IMR-90 (cell line): ENCODE data around the gene VSX2. TPM values are rescaled to one million over a fixed set of nuclear protein-coding genes. Genes with fewer than 3 reads are reported as not detected.

ENCODE experiments used
- ATAC-seq: fragments of 200-7000 bp; cut with Tn5 transposase; 2 replicates; pipeline ENCODE4 v1.9.1; 2020; ENCODE audit warnings: low read depth, mild to moderate bottlenecking, moderate library complexity
- BruUV-seq: library from RNA; stranded (reverse); fragments of 400-500 nt; replicated peaks from 2 replicates; lab custom pipeline; 2021; lab: Mats Ljungman, UMichigan
- CTCF ChIA-PET: fragments of 300-600 bp; formaldehyde crosslinking; extraction: SDS; loops from one replicate; lab custom pipeline; 2021; ENCODE audit warnings: antibody characterized with exemption; lab: Yijun Ruan, JAX
- POLR2A ChIA-PET: fragments of 300-600 bp; sonication (Branson Sonifier 250); formaldehyde crosslinking; loops from one replicate; lab custom pipeline; 2022; ENCODE audit warnings: antibody characterized with exemption; ENCODE audit not compliant: unreplicated experiment; lab: Charles Lee
- DNase-seq: peaks from one replicate; pipeline ENCODE4 v3.0.0; 2013
- H2AFZ ChIP-seq: replicated peaks from 2 replicates; pipeline ENCODE3; 2013; ENCODE audit warnings: low read length, mild to moderate bottlenecking; ENCODE audit not compliant: poor library complexity
- H2AK5ac ChIP-seq: 2 replicates; pipeline ENCODE4 v1.6.1; 2013; ENCODE audit warnings: low read depth, low read length, inconsistent platforms
- H2AK9ac ChIP-seq: replicated peaks from 2 replicates; pipeline ENCODE3; 2013; ENCODE audit warnings: mild to moderate bottlenecking, low read depth, low read length, moderate library complexity; ENCODE audit not compliant: poor library complexity
- H2BK120ac ChIP-seq: 2 replicates; pipeline ENCODE4 v1.6.1; 2013; ENCODE audit warnings: low read depth, low read length, inconsistent platforms
- H2BK15ac ChIP-seq: 3 replicates; pipeline ENCODE4 v1.6.1; 2013; ENCODE audit warnings: low read depth, low read length, inconsistent platforms
- H2BK20ac ChIP-seq: 2 replicates; pipeline ENCODE4 v1.6.1; 2013; ENCODE audit warnings: low read depth, mild to moderate bottlenecking, inconsistent platforms, low read length, moderate library complexity
- H2BK5ac ChIP-seq: 2 replicates; pipeline ENCODE4 v1.6.1; 2013; ENCODE audit warnings: mild to moderate bottlenecking, low read depth, low read length, inconsistent platforms; ENCODE audit not compliant: poor library complexity, severe bottlenecking
- H3K14ac ChIP-seq: replicated peaks from 2 replicates; pipeline ENCODE4 v1.6.1; 2013; ENCODE audit warnings: low read depth, low read length, inconsistent platforms
- H3K18ac ChIP-seq: 2 replicates; pipeline ENCODE4 v1.6.1; 2013; ENCODE audit warnings: low read depth, low read length, control low read depth
- H3K23ac ChIP-seq: 2 replicates; pipeline ENCODE4 v1.6.1; 2013; ENCODE audit warnings: low read depth, low read length, inconsistent platforms
- H3K27ac ChIP-seq: 2 replicates; pipeline ENCODE4 v1.5.1; 2013; ENCODE audit warnings: mild to moderate bottlenecking, control low read depth, low read length; ENCODE audit not compliant: insufficient read depth
- H3K27me3 ChIP-seq: 2 replicates; pipeline ENCODE4 v1.6.1; 2013; ENCODE audit warnings: low read length; ENCODE audit not compliant: control insufficient read depth, insufficient read depth
- H3K36me3 ChIP-seq: 2 replicates; pipeline ENCODE4 v1.6.1; 2013; ENCODE audit warnings: low read length, mixed read lengths; ENCODE audit not compliant: control insufficient read depth, insufficient read depth
- H3K4ac ChIP-seq: 2 replicates; pipeline ENCODE4 v1.6.1; 2013; ENCODE audit warnings: low read depth, low read length, inconsistent platforms
- H3K4me1 ChIP-seq: 2 replicates; pipeline ENCODE4 v1.6.1; 2013; ENCODE audit warnings: low read length, mixed read lengths; ENCODE audit not compliant: control insufficient read depth, insufficient read depth
- H3K4me2 ChIP-seq: 2 replicates; pipeline ENCODE4 v1.6.1; 2013; ENCODE audit warnings: low read depth, mild to moderate bottlenecking, control low read depth, low read length, moderate library complexity
- H3K4me3 ChIP-seq: 2 replicates; pipeline ENCODE4 v1.5.1; 2013; ENCODE audit warnings: low read depth, mild to moderate bottlenecking, control low read depth, low read length, moderate library complexity; ENCODE audit not compliant: insufficient read depth
- H3K56ac ChIP-seq: 2 replicates; pipeline ENCODE4 v1.6.1; 2013; ENCODE audit warnings: low read length, inconsistent platforms; ENCODE audit not compliant: insufficient read depth; ENCODE audit errors: extremely low read depth
- H3K79me1 ChIP-seq, 2 experiments: 2 replicates each; pipeline ENCODE4 v1.6.1; 2013; ENCODE audit warnings: low read length in 2 of 2, inconsistent platforms in 1 of 2, low read depth in 1 of 2
- H3K9ac ChIP-seq: 2 replicates; pipeline ENCODE4 v1.6.1; 2013; ENCODE audit warnings: low read depth, low read length, control low read depth
- H3K9me1 ChIP-seq: 2 replicates; pipeline ENCODE4 v1.6.1; 2013; ENCODE audit warnings: low read length, inconsistent platforms; ENCODE audit not compliant: insufficient read depth
- H3K9me3 ChIP-seq: 2 replicates; pipeline ENCODE4 v1.6.1; 2013; ENCODE audit warnings: low read length; ENCODE audit not compliant: control insufficient read depth, insufficient read depth
- H4K20me1 ChIP-seq: 2 replicates; pipeline ENCODE4 v1.6.1; 2013; ENCODE audit warnings: low read length, inconsistent platforms; ENCODE audit not compliant: insufficient read depth
- H4K5ac ChIP-seq: 2 replicates; pipeline ENCODE4 v1.6.1; 2013; ENCODE audit warnings: mild to moderate bottlenecking, low read depth, low read length, control low read depth
- H4K8ac ChIP-seq, 2 experiments: 2 replicates each; pipeline ENCODE4 v1.6.1; 2013; ENCODE audit warnings: low read depth in 2 of 2, low read length in 2 of 2, control low read depth in 1 of 2, inconsistent platforms in 1 of 2
- H4K91ac ChIP-seq: 2 replicates; pipeline ENCODE4 v1.6.1; 2013; ENCODE audit warnings: low read depth, low read length, inconsistent platforms; ENCODE audit not compliant: insufficient read depth
- BHLHE40 ChIP-seq: fragments of 150-350 bp; IDR thresholded peaks from 2 replicates; pipeline ENCODE4 v1.6.1; 2016; ENCODE audit warnings: mild to moderate bottlenecking, low read depth, low read length
- CEBPB ChIP-seq: IDR thresholded peaks from 2 replicates; pipeline ENCODE4 v1.6.1; 2012; ENCODE audit warnings: low read depth, low read length, improper control_type of control experiment
- CHD1 ChIP-seq: IDR thresholded peaks from 2 replicates; pipeline ENCODE4 v1.6.1; 2012; ENCODE audit warnings: low read depth, low read length, improper control_type of control experiment
- MAZ ChIP-seq: IDR thresholded peaks from 2 replicates; pipeline ENCODE4 v1.6.1; 2012; ENCODE audit warnings: low read depth, mild to moderate bottlenecking, low read length, improper control_type of control experiment, moderate library complexity, borderline replicate concordance
- MXI1 ChIP-seq: IDR thresholded peaks from 2 replicates; pipeline ENCODE4 v1.6.1; 2012; ENCODE audit warnings: low read depth, mild to moderate bottlenecking, low read length, moderate library complexity, borderline replicate concordance
- NFE2L2 ChIP-seq: fragments of 150-350 bp; IDR thresholded peaks from 2 replicates; pipeline ENCODE4 v1.6.1; 2016; ENCODE audit warnings: low read depth, mild to moderate bottlenecking, low read length
- POLR2A ChIP-seq: IDR thresholded peaks from 2 replicates; pipeline ENCODE4 v1.6.1; 2012; ENCODE audit warnings: mild to moderate bottlenecking, low read depth, low read length
- RAD21 ChIP-seq: IDR thresholded peaks from 2 replicates; pipeline ENCODE4 v1.6.1; 2012; ENCODE audit warnings: low read length, improper control_type of control experiment
- RCOR1 ChIP-seq: IDR thresholded peaks from 2 replicates; pipeline ENCODE4 v1.6.1; 2012; ENCODE audit warnings: mild to moderate bottlenecking, low read length, improper control_type of control experiment; ENCODE audit not compliant: insufficient replicate concordance
- RFX5 ChIP-seq: IDR thresholded peaks from 2 replicates; pipeline ENCODE4 v1.8.0; 2012; ENCODE audit warnings: low read depth, mild to moderate bottlenecking, low read length, moderate library complexity
- SMC3 ChIP-seq: fragments of 150-350 bp; IDR thresholded peaks from 2 replicates; pipeline ENCODE4 v1.6.1; 2016; ENCODE audit warnings: low read depth, mild to moderate bottlenecking, antibody characterized with exemption, low read length, moderate library complexity
- WGBS, 2 experiments: methylation state at CpG; one replicate each; pipeline versions ENCODE4 v1.1.5 to v1.1.7; 2013; ENCODE audit warnings: missing lambda C conversion rate in 2 of 2; ENCODE audit not compliant: insufficient read length in 1 of 2; ENCODE audit errors: extremely low coverage in 2 of 2; 5-methylcytosine and 5-hydroxymethylcytosine counted together
- dilution Hi-C: fragments of 300-500 bp; cut with HindIII; formaldehyde crosslinking; loops from one replicate; pipeline ENCODE4 v1.14.3; 2018; ENCODE audit warnings: low sequenced_read_pairs; ENCODE audit not compliant: unreplicated experiment
- in situ Hi-C: fragments of 300-500 bp; cut with MboI; formaldehyde crosslinking; loops from 3 replicates; pipeline ENCODE4 v1.14.3; 2019; ENCODE audit warnings: low sequenced_read_pairs, inconsistent platforms, mixed read lengths
- intact Hi-C: fragments of 100-400 bp; cut with micrococcal nuclease; formaldehyde crosslinking; loops from 2 replicates; pipeline ENCODE4 v1.10.0; 2022
- polyA plus RNA-seq, 3 experiments: library from polyadenylated mRNA; depleted of rRNA; stranded (reverse); fragments of >200 nt; gene quantifications; 2 replicates each; pipeline ENCODE4 v1.2.3, GENCODE V29; 2012; ENCODE audit warnings: low replicate concordance in 1 of 3
- total RNA-seq: library from RNA; depleted of rRNA; stranded (reverse); fragments of >200 nt; gene quantifications from 2 replicates; pipeline ENCODE4 v1.2.3, GENCODE V29; 2012
- TF ChIP-seq, protein P1 (sequence below): conservative IDR thresholded peaks from 2 replicates; pipeline ENCODE4 v1.5.1; 2012; ENCODE audit warnings: mild to moderate bottlenecking, low read depth, low read length, improper control_type of control experiment
- TF ChIP-seq, protein P2 (sequence below): fragments of 150-350 bp; IDR thresholded peaks from 2 replicates; pipeline ENCODE4 v1.6.1; 2016; ENCODE audit warnings: low read depth, mild to moderate bottlenecking, low read length, moderate library complexity, borderline replicate concordance
- TF ChIP-seq, protein P3 (sequence below): fragments of 150-350 bp; IDR thresholded peaks from 2 replicates; pipeline ENCODE4 v1.6.1; 2017; ENCODE audit warnings: mild to moderate bottlenecking, antibody characterized with exemption, low read length, low read depth

Gene VSX2
- total and polyA plus RNA-seq, 2 of the 4 experiments (the other 2 are of a cell fraction) = not detected

DNA sequence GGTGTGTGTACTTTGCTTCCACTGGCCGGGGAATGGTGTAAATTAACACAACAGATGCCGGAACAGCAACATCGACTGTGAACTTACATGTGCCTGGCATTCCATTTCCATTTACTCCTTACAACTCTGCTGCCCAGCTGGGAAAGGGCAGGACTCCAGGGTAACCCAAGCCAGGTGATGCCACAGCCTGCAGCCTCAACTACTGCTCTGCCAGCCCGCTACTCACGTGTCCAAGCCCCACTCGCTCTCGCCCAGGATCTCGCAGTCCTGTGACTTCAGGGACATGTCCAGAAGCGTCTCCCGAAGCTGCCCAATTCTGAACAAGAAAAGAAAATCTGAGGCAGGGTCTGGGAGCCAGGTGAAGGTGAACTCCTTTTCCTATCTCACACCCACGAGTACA lies 52.8 kb downstream of the VSX2 start:
- H2BK15ac ChIP-seq = no peak overlapping the region
- H3K23ac ChIP-seq = no peak overlapping the region
- H2AFZ ChIP-seq = no peak overlapping the region
- no peaks in the 10 kb centered on the region for H3K4me1 ChIP-seq
- WGBS, 2 experiments = 90% methylated on average over 2 of the region's 11 CpGs; no CpG with 5 or more reads in 1 of the 2 experiments
- DNase-seq (no peak), ATAC-seq (no peak)
- H3K9me3 ChIP-seq = no peaks in the 10 kb centered on the region
- H2BK5ac ChIP-seq = no peak overlapping the region
- H3K4me2 ChIP-seq = no peak overlapping the region
- H3K36me3 ChIP-seq = peaks cover 73% of the 10 kb centered on the region
- H3K27ac ChIP-seq = no peak overlapping the region
- H3K9ac ChIP-seq = no peak overlapping the region
- H4K91ac ChIP-seq = no peak overlapping the region
- no peak overlapping the region for H3K4ac ChIP-seq
- H3K14ac ChIP-seq = no peak overlapping the region
- dilution Hi-C loops = no loop called here
- H3K18ac ChIP-seq = no peak overlapping the region
- H2BK20ac ChIP-seq = no peak overlapping the region
- H3K9me1 ChIP-seq = no peaks in the 10 kb centered on the region
- TF ChIP-seq RFX5 (no peak), MXI1 (no peak), RCOR1 (no peak), MAZ (no peak), CHD1 (no peak), SMC3 (no peak), CEBPB (no peak), RAD21 (no peak), BHLHE40 (no peak), NFE2L2 (no peak), POLR2A (no peak)
- TF ChIP-seq, protein P1, sequence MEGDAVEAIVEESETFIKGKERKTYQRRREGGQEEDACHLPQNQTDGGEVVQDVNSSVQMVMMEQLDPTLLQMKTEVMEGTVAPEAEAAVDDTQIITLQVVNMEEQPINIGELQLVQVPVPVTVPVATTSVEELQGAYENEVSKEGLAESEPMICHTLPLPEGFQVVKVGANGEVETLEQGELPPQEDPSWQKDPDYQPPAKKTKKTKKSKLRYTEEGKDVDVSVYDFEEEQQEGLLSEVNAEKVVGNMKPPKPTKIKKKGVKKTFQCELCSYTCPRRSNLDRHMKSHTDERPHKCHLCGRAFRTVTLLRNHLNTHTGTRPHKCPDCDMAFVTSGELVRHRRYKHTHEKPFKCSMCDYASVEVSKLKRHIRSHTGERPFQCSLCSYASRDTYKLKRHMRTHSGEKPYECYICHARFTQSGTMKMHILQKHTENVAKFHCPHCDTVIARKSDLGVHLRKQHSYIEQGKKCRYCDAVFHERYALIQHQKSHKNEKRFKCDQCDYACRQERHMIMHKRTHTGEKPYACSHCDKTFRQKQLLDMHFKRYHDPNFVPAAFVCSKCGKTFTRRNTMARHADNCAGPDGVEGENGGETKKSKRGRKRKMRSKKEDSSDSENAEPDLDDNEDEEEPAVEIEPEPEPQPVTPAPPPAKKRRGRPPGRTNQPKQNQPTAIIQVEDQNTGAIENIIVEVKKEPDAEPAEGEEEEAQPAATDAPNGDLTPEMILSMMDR = no peak
- TF ChIP-seq, protein P2, sequence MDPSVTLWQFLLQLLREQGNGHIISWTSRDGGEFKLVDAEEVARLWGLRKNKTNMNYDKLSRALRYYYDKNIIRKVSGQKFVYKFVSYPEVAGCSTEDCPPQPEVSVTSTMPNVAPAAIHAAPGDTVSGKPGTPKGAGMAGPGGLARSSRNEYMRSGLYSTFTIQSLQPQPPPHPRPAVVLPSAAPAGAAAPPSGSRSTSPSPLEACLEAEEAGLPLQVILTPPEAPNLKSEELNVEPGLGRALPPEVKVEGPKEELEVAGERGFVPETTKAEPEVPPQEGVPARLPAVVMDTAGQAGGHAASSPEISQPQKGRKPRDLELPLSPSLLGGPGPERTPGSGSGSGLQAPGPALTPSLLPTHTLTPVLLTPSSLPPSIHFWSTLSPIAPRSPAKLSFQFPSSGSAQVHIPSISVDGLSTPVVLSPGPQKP = no peak
- TF ChIP-seq, protein P3, sequence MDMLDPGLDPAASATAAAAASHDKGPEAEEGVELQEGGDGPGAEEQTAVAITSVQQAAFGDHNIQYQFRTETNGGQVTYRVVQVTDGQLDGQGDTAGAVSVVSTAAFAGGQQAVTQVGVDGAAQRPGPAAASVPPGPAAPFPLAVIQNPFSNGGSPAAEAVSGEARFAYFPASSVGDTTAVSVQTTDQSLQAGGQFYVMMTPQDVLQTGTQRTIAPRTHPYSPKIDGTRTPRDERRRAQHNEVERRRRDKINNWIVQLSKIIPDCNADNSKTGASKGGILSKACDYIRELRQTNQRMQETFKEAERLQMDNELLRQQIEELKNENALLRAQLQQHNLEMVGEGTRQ = no peak
- H3K27me3 ChIP-seq = no peaks in the 10 kb centered on the region
- no peak overlapping the region for H3K56ac ChIP-seq
- no peak overlapping the region for H4K5ac ChIP-seq
- no peak overlapping the region for H2BK120ac ChIP-seq
- in situ Hi-C loops = no loop called here
- peak overlapping the region; percentile 16 for H2AK9ac ChIP-seq
- no peak overlapping the region for H4K8ac ChIP-seq
- intact Hi-C loops = no loop called here
- H3K79me1 ChIP-seq = peaks cover 0 to 35% of the 10 kb centered on the region in 2 experiments; a peak in 2 of 4 replicates
- ChIA-PET POLR2A (no interaction called here), CTCF (no interaction called here)
- no peak overlapping the region for H2AK5ac ChIP-seq
- no TSS peak for BruUV-seq
- peaks cover 15% of the 10 kb centered on the region; the same call in 1 of the 2 replicates for H4K20me1 ChIP-seq
- no peak overlapping the region for H3K4me3 ChIP-seq
